ENCODE data around the gene GNPTG.
A peak's percentile ranks its signal among the peaks of the same experiment; 100 is the strongest.

Gene GNPTG

DNA sequence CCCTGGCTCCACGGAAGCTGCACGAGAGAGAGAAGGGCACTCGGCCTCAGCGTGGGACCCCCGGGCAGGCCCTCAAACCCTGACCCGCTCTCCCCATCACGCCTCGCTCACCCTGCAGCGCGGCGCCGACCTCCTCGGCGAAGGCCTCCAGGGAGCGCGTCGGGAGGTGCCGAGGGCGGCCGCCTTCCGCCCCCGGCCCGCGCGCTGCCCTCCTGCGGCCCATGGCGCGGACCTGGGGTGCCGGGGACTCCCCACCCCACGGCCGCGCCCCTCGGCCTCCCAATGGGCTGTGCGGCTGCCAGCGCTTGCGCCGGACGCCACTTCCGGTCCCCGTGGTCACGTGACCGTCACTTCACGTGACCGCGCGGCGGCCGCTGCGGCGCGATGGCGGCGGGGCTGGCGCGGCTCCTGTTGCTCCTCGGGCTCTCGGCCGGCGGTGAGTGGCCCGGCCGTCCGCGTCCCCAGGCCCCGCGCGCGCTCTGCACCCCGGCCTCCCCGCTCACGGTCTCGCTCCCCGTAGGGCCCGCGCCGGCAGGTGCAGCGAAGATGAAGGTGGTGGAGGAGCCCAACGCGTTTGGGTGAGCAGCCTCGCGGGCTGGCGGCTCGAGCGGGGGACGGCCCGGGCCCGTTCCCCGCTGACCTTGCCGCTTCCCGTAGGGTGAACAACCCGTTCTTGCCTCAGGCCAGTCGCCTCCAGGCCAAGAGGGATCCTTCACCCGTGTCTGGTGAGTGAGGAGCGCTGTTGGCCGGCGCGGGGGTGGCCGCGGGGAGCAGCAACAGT, at the start of gene GNPTG, which contains the start of gene TSR3:
GNPTG (plus strand) TSS at position 350 of the 781 bp plus-strand sequence; CDS start at position 385, 35 bp downstream.
TSR3 (minus strand) TSS at position 297 of the 781 bp plus-strand sequence; CDS start at position 223, 74 bp downstream.
- peaks cover 35% of the 10 kb centered on the region for H3K4me1 Mint-ChIP-seq
- peak; percentile 73 for ATAC-seq (replicated peaks; ENCODE audit: extremely low read depth, poor library complexity, severe bottlenecking)
- DNase-seq (ENCODE audit: low spot score in 2 of 2), result peak; percentile 75 to 76
- H3K27ac Mint-ChIP-seq (ENCODE audit: low read depth), result peak within 1 kb of the TSS; percentile 74
- no peaks in the 10 kb centered on the region for H3K27me3 Mint-ChIP-seq
- H3K4me3 Mint-ChIP-seq, result peak within 1 kb of the TSS; percentile 78
- H3K36me3 Mint-ChIP-seq (ENCODE audit: insufficient read depth), result peaks cover 47% of the 10 kb centered on the region
- no peaks in the 10 kb centered on the region for H3K9me3 Mint-ChIP-seq

DNA sequence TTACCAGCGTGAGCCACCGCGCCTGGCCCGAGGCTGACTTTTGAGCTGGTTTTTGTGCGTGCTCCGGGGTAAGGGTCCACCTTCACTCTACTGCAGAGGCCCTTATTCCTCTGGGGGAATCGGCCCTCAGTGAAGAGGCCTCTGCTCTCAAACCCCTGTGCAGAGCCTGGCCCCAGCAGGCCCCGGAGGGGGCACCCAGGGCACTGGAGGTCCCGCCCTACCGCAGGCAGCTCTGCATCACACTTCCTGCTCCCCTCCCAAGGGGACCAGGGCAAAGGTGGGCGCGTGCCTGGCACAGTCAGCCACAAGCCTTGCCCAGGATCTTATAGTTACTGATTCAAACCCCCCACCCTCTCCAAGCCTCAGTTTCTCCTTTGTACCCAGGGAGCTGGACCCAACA, 45.9 kb upstream of the GNPTG start:
- H3K4me1 Mint-ChIP-seq, result peaks cover 26% of the 10 kb centered on the region
- ATAC-seq (replicated peaks; ENCODE audit: extremely low read depth, poor library complexity, severe bottlenecking) (no peak), DNase-seq (ENCODE audit: low spot score in 2 of 2) (no peak)
- no peaks in the 10 kb centered on the region for H3K9me3 Mint-ChIP-seq
- no peak overlapping the region for H3K27ac Mint-ChIP-seq (ENCODE audit: low read depth)
- no peaks in the 10 kb centered on the region for H3K27me3 Mint-ChIP-seq
- no peak overlapping the region for H3K4me3 Mint-ChIP-seq
- peaks cover 25% of the 10 kb centered on the region for H3K36me3 Mint-ChIP-seq (ENCODE audit: insufficient read depth)

DNA sequence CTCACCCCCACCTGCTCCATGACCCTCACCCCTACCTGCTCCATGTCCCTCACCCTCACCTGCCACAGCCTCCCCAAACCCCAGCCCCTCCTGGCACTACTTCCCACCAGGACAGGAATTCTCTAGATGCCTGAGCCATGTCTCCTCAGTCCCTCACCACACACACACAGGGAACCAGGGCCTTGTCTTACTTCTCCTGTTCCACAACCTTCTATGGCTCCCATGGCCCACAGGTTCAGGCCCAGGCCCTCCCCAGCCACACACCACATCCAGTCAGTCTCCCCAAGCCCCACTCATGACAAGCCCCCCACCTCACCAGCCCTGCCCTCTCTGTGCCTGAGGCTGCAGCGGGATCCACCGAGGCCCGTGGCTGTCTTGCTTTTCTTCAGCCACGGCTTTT, 45.4 kb upstream of the GNPTG start:
- H3K27ac Mint-ChIP-seq (ENCODE audit: low read depth), result no peak overlapping the region
- DNase-seq (ENCODE audit: low spot score in 2 of 2), result no peak
- H3K4me3 Mint-ChIP-seq, result no peak overlapping the region
- H3K27me3 Mint-ChIP-seq, result no peaks in the 10 kb centered on the region
- no peaks in the 10 kb centered on the region for H3K9me3 Mint-ChIP-seq
- peaks cover 29% of the 10 kb centered on the region for H3K36me3 Mint-ChIP-seq (ENCODE audit: insufficient read depth)
- peaks cover 31% of the 10 kb centered on the region for H3K4me1 Mint-ChIP-seq
- no peak for ATAC-seq (replicated peaks; ENCODE audit: extremely low read depth, poor library complexity, severe bottlenecking)

- no peak for ATAC-seq (replicated peaks; ENCODE audit: extremely low read depth, poor library complexity, severe bottlenecking)
These were observed 43.4 kb upstream of the GNPTG start for GRCh38 chr16:1308036-1308976.

DNA sequence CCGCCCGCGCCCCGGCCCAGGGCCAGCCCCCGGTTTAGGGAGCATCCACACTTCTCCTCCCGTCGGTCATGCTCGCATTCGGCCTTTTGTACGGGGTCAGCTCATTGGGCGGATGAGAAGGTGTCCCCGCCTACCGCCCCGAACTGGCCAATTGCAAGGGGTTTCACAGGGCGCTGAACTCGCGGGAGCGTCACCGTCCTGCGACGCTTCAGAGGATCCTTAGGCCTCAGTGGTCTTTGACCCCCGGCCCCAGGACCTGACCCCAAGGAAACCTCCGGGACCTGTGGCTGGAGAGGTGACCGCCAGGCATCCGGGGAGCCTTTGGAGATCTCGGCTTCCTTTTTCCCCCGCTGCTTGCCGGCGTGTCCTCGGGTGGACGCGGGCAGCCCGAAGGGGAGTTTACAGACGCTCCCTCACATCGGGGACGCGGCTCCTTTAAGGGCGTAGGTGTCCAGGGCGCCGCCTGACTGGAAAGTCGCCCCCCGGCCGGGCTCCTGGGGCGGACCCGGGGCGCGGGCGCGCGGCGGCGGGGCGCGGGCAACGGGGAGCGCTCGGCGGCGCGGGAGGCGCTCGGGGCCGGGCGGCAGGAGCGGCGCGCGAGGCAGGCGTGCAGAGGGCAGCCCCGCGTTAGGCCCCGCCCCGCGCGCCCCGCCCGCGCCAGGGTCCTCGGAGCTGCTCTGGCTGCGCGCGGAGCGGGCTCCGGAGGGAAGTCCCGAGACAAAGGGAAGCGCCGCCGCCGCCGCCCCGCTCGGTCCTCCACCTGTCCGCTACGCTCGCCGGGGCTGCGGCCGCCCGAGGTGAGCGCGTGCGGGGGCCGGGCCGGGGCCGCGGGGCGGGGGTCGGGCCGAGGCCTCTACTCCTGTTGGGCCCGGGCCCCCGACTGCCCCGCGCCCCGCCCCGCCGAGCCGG, 42.5 kb upstream of the GNPTG start, which contains the start of gene UBE2I:
UBE2I (plus strand) TSS at position 660 of the 909 bp plus-strand sequence. CDS start 4,395 bp downstream, outside the sequence.
- ATAC-seq (replicated peaks; ENCODE audit: extremely low read depth, poor library complexity, severe bottlenecking), result peak; percentile 73
- Mint-ChIP-seq H3K4me3 (peak within 1 kb of the TSS; percentile 97), H3K4me1 (peaks cover 21% of the 10 kb centered on the region), H3K36me3 (ENCODE audit: insufficient read depth) (peaks cover 35% of the 10 kb centered on the region), H3K27me3 (no peaks in the 10 kb centered on the region), H3K9me3 (no peaks in the 10 kb centered on the region), H3K27ac (ENCODE audit: low read depth) (peak within 1 kb of the TSS; percentile 99)
- DNase-seq (ENCODE audit: low spot score in 2 of 2), result peak; percentile 100

More at GRCh38 chr16:1308036-1308976, 43.4 kb upstream of the GNPTG start:
- no peaks in the 10 kb centered on the region for H3K9me3 Mint-ChIP-seq
- peaks cover 29% of the 10 kb centered on the region for H3K36me3 Mint-ChIP-seq (ENCODE audit: insufficient read depth)
- peaks cover 27% of the 10 kb centered on the region for H3K4me1 Mint-ChIP-seq
- DNase-seq (ENCODE audit: low spot score in 2 of 2), result no peak
- peak overlapping the region; percentile 99 for H3K27ac Mint-ChIP-seq (ENCODE audit: low read depth)
- peak overlapping the region; percentile 87 for H3K4me3 Mint-ChIP-seq
- H3K27me3 Mint-ChIP-seq, result no peaks in the 10 kb centered on the region

DNA sequence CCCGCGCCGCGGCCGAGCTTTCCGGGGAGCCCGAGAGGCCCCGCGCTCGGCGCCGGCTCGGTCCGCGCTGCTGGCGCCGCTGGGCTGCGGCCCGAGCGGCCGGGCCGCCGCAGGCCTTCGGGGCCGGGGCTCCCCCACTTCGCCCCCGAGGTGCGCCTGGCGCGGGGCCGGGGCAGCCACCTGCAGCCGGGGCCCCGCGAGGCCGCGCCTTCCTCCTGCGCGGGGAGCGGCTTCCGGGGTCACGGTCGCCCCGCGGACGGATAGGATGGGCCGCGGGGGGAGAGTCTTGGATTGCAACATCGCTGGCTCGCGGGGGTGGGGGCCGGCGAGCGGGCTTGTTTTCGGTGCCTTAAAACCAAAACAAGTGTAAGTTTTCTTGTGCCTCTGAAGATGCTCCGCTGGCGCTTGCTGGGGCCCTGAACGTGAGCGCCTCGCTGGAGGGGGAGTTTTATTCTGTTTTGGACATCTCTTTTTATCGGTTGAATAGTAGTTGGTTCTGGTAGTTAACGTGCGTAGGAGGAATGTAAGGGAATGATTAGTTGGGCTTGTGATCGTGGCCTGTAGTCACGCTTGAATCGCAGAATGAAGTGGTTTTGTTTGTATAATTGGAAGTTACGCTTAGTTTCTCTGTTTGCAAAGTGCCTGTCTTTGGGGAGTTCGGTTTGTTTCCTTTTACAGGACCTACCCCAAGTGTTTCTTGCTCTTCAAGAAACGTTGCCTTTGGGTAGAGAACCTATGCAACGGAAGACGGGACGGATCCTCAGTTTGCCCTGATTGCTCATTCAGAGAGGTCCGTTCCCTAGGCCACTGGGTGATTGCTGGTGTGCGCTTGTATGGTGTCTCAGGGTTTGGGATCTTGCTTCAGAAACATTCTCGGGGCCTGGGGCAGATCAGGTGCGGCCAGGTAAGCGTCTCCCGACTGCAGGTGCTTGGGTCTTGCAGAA, 41.6 kb upstream of the GNPTG start:
- Mint-ChIP-seq H3K36me3 (ENCODE audit: insufficient read depth) (peaks cover 41% of the 10 kb centered on the region), H3K27ac (ENCODE audit: low read depth) (peak overlapping the region; percentile 96), H3K4me1 (peaks cover 18% of the 10 kb centered on the region), H3K4me3 (peak overlapping the region; percentile 97), H3K27me3 (no peaks in the 10 kb centered on the region), H3K9me3 (no peaks in the 10 kb centered on the region)
- DNase-seq (ENCODE audit: low spot score in 2 of 2), result peak; percentile 42 to 46
- peak; percentile 21 for ATAC-seq (replicated peaks; ENCODE audit: extremely low read depth, poor library complexity, severe bottlenecking)

- Mint-ChIP-seq H3K4me3 (peak overlapping the region; percentile 97), H3K9me3 (no peaks in the 10 kb centered on the region), H3K36me3 (ENCODE audit: insufficient read depth) (peaks cover 44% of the 10 kb centered on the region), H3K27ac (ENCODE audit: low read depth) (peak overlapping the region; percentile 96), H3K4me1 (peaks cover 18% of the 10 kb centered on the region), H3K27me3 (no peaks in the 10 kb centered on the region)
- DNase-seq (ENCODE audit: low spot score in 2 of 2) (no peak), ATAC-seq (replicated peaks; ENCODE audit: extremely low read depth, poor library complexity, severe bottlenecking) (no peak)
These were observed 40.9 kb upstream of the GNPTG start for GRCh38 chr16:1310832-1311200.

GRCh38 chr16:1311212-1311737, 40.5 kb upstream of the GNPTG start:
- Mint-ChIP-seq H3K9me3 (no peaks in the 10 kb centered on the region), H3K4me1 (peaks cover 18% of the 10 kb centered on the region), H3K27me3 (no peaks in the 10 kb centered on the region), H3K4me3 (peak overlapping the region; percentile 97), H3K27ac (ENCODE audit: low read depth) (peak overlapping the region; percentile 96), H3K36me3 (ENCODE audit: insufficient read depth) (peaks cover 48% of the 10 kb centered on the region)
- ATAC-seq (replicated peaks; ENCODE audit: extremely low read depth, poor library complexity, severe bottlenecking) (no peak), DNase-seq (ENCODE audit: low spot score in 2 of 2) (no peak)

DNA sequence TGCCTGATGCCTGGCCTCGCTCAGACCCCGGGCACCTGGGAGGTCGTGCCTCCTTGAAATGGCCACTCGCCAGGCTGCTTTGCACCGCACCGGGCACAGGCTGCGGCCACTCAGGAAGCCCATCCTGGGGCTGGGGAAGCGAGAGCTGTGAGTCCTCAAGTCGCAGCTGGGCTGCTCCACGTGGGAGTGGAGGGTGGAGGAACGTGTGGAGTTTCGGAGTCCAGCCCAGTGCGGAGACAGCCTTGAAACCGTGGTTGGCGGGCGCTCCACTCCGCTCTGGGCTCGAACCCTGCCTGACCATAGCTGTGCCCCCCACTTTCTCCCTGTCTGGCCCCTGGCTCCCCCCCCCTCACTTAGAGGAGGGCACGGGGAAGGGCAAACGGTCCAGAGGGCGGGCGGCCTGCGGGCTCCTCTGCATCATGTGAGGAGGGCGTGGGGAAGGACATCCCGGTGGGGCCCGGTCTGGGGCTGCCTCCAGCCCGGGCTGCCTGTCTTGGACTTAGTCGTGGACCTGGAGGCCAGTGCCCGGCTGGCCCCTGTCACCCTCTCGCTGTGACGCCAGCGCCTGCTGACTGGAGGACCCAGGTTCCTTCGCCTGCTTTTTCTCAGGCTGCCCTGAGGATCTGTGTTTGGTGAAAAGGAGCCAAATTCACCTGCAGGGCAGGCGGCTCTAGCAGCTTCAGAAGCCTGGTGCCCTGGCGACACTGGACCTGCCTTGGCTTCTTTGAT, 39.8 kb upstream of the GNPTG start:
- Mint-ChIP-seq H3K27ac (ENCODE audit: low read depth) (no peak overlapping the region), H3K9me3 (no peaks in the 10 kb centered on the region), H3K27me3 (no peaks in the 10 kb centered on the region), H3K4me3 (peak overlapping the region; percentile 97), H3K36me3 (ENCODE audit: insufficient read depth) (peaks cover 55% of the 10 kb centered on the region), H3K4me1 (peaks cover 18% of the 10 kb centered on the region)
- DNase-seq (ENCODE audit: low spot score in 2 of 2) (no peak), ATAC-seq (replicated peaks; ENCODE audit: extremely low read depth, poor library complexity, severe bottlenecking) (no peak)

- no peaks in the 10 kb centered on the region for H3K27me3 Mint-ChIP-seq
- H3K27ac Mint-ChIP-seq (ENCODE audit: low read depth), result no peak overlapping the region
- ATAC-seq (replicated peaks; ENCODE audit: extremely low read depth, poor library complexity, severe bottlenecking), result no peak
- peak overlapping the region; percentile 97 for H3K4me3 Mint-ChIP-seq
- peaks cover 56% of the 10 kb centered on the region for H3K36me3 Mint-ChIP-seq (ENCODE audit: insufficient read depth)
- no peaks in the 10 kb centered on the region for H3K9me3 Mint-ChIP-seq
- DNase-seq (ENCODE audit: low spot score in 2 of 2), result no peak
- H3K4me1 Mint-ChIP-seq, result peaks cover 18% of the 10 kb centered on the region
These were observed 39.3 kb upstream of the GNPTG start for GRCh38 chr16:1312467-1312816.

All from central memory CD8-positive, alpha-beta T cell (primary cell).